ENCODE data around the gene CCDC91. TPM values are rescaled to one million over a fixed set of nuclear protein-coding genes. Genes with fewer than 3 reads are reported as not detected.

The CCDC91 gene
- total RNA-seq, 2 experiments from 2014 or later: 18.3 to 22.9 TPM

- Mint-ChIP-seq H3K9me3 (ENCODE audit: low read depth) (no peaks in the 10 kb centered on the region), H3K4me3 (no peak overlapping the region), H3K36me3 (no peaks in the 10 kb centered on the region), H3K27ac (no peak overlapping the region), H3K27me3 (no peaks in the 10 kb centered on the region), H3K4me1 (no peaks in the 10 kb centered on the region)
- CTCF ChIA-PET: no interaction called here
- DNase-seq (no peak), ATAC-seq (no peak)
These were observed 18.7 kb upstream of the CCDC91 start for GRCh38 chr12:28171356-28172060.

GRCh38 chr12:28172434-28173030, 17.7 kb upstream of the CCDC91 start:
- H3K9me3 Mint-ChIP-seq (ENCODE audit: low read depth): no peaks in the 10 kb centered on the region
- no peaks in the 10 kb centered on the region for H3K27me3 Mint-ChIP-seq
- H3K27ac Mint-ChIP-seq: no peak overlapping the region
- ATAC-seq (no peak), DNase-seq (no peak)
- H3K4me1 Mint-ChIP-seq: no peaks in the 10 kb centered on the region
- H3K4me3 Mint-ChIP-seq: no peak overlapping the region
- no peaks in the 10 kb centered on the region for H3K36me3 Mint-ChIP-seq
- CTCF ChIA-PET: no interaction called here

GRCh38 chr12:28173440-28173839, 16.8 kb upstream of the CCDC91 start:
- Mint-ChIP-seq H3K27ac (no peak overlapping the region), H3K9me3 (ENCODE audit: low read depth) (no peaks in the 10 kb centered on the region), H3K4me1 (no peaks in the 10 kb centered on the region), H3K36me3 (no peaks in the 10 kb centered on the region), H3K4me3 (no peak overlapping the region), H3K27me3 (no peaks in the 10 kb centered on the region)
- DNase-seq (no peak), ATAC-seq (no peak)
- CTCF ChIA-PET: no interaction called here

- no peak overlapping the region for H3K4me3 Mint-ChIP-seq
- CTCF ChIA-PET: no interaction called here
- no peaks in the 10 kb centered on the region for H3K36me3 Mint-ChIP-seq
- no peaks in the 10 kb centered on the region for H3K9me3 Mint-ChIP-seq (ENCODE audit: low read depth)
- DNase-seq (no peak), ATAC-seq (no peak)
- H3K27ac Mint-ChIP-seq: no peak overlapping the region
- no peaks in the 10 kb centered on the region for H3K27me3 Mint-ChIP-seq
- no peaks in the 10 kb centered on the region for H3K4me1 Mint-ChIP-seq
These were observed 15.1 kb upstream of the CCDC91 start for GRCh38 chr12:28175098-28175589.

- Mint-ChIP-seq H3K36me3 (no peaks in the 10 kb centered on the region), H3K9me3 (ENCODE audit: low read depth) (no peaks in the 10 kb centered on the region), H3K27ac (no peak overlapping the region), H3K4me3 (no peak overlapping the region), H3K27me3 (no peaks in the 10 kb centered on the region), H3K4me1 (no peaks in the 10 kb centered on the region)
- ATAC-seq: no peak
- no peak for DNase-seq
- CTCF ChIA-PET: no interaction called here
These were observed 14.0 kb upstream of the CCDC91 start for GRCh38 chr12:28176295-28176694.

- Mint-ChIP-seq H3K9me3 (ENCODE audit: low read depth) (no peaks in the 10 kb centered on the region), H3K4me3 (no peak overlapping the region), H3K36me3 (no peaks in the 10 kb centered on the region), H3K27ac (no peak overlapping the region), H3K4me1 (no peaks in the 10 kb centered on the region), H3K27me3 (no peaks in the 10 kb centered on the region)
- ATAC-seq (no peak), DNase-seq (no peak)
- CTCF ChIA-PET: no interaction called here
These were observed 12.8 kb upstream of the CCDC91 start for GRCh38 chr12:28177461-28177860.

- H3K4me3 Mint-ChIP-seq: no peak overlapping the region
- H3K27me3 Mint-ChIP-seq: no peaks in the 10 kb centered on the region
- H3K4me1 Mint-ChIP-seq: no peaks in the 10 kb centered on the region
- H3K9me3 Mint-ChIP-seq (ENCODE audit: low read depth): no peaks in the 10 kb centered on the region
- CTCF ChIA-PET: no interaction called here
- DNase-seq (no peak), ATAC-seq (no peak)
- H3K27ac Mint-ChIP-seq: no peak overlapping the region
- no peaks in the 10 kb centered on the region for H3K36me3 Mint-ChIP-seq
These were observed 12.4 kb upstream of the CCDC91 start for GRCh38 chr12:28177905-28178304.

- H3K9me3 Mint-ChIP-seq (ENCODE audit: low read depth): no peaks in the 10 kb centered on the region
- CTCF ChIA-PET: no interaction called here
- no peak overlapping the region for H3K27ac Mint-ChIP-seq
- H3K4me3 Mint-ChIP-seq: no peak overlapping the region
- ATAC-seq (no peak), DNase-seq (no peak)
- no peaks in the 10 kb centered on the region for H3K4me1 Mint-ChIP-seq
- peaks cover 1% of the 10 kb centered on the region for H3K36me3 Mint-ChIP-seq
- no peaks in the 10 kb centered on the region for H3K27me3 Mint-ChIP-seq
These were observed 11.5 kb upstream of the CCDC91 start for GRCh38 chr12:28178775-28179174.

- no peak for ATAC-seq
- CTCF ChIA-PET: no interaction called here
- peaks cover 1% of the 10 kb centered on the region for H3K36me3 Mint-ChIP-seq
- DNase-seq: no peak
- H3K4me1 Mint-ChIP-seq: no peaks in the 10 kb centered on the region
- no peak overlapping the region for H3K27ac Mint-ChIP-seq
- H3K4me3 Mint-ChIP-seq: no peak overlapping the region
- H3K9me3 Mint-ChIP-seq (ENCODE audit: low read depth): no peaks in the 10 kb centered on the region
- no peaks in the 10 kb centered on the region for H3K27me3 Mint-ChIP-seq
These were observed 9.5 kb upstream of the CCDC91 start for GRCh38 chr12:28180786-28181185.

- CTCF ChIA-PET: no interaction called here
- Mint-ChIP-seq H3K4me3 (no peak overlapping the region), H3K4me1 (peaks cover 5% of the 10 kb centered on the region), H3K27ac (no peak overlapping the region), H3K27me3 (no peaks in the 10 kb centered on the region), H3K9me3 (ENCODE audit: low read depth) (no peaks in the 10 kb centered on the region), H3K36me3 (peaks cover 7% of the 10 kb centered on the region)
- no peak for DNase-seq
- ATAC-seq: no peak
These were observed 5.9 kb upstream of the CCDC91 start for GRCh38 chr12:28184375-28184774.

- peaks cover 10% of the 10 kb centered on the region for H3K36me3 Mint-ChIP-seq
These were observed 3.8 kb upstream of the CCDC91 start for GRCh38 chr12:28186500-28186899.

GRCh38 chr12:28189784-28190320, 404 bp upstream of the CCDC91 start:
- H3K4me3 Mint-ChIP-seq: peak overlapping the region; percentile 96
- ATAC-seq: no peak
- no peaks in the 10 kb centered on the region for H3K27me3 Mint-ChIP-seq
- CTCF ChIA-PET: interaction anchor here (1.3 kb wide), 1 partner anchor 33 kb away, joined by 3 read pairs; no protein-coding TSS in a partner anchor
- H3K4me1 Mint-ChIP-seq: peaks cover 30% of the 10 kb centered on the region
- H3K36me3 Mint-ChIP-seq: peaks cover 28% of the 10 kb centered on the region
- H3K27ac Mint-ChIP-seq: peak overlapping the region; percentile 99
- DNase-seq: no peak
- H3K9me3 Mint-ChIP-seq (ENCODE audit: low read depth): no peaks in the 10 kb centered on the region

More at GRCh38 chr12:28186500-28186899, 3.8 kb upstream of the CCDC91 start:
- H3K27ac Mint-ChIP-seq: no peak overlapping the region
- H3K4me3 Mint-ChIP-seq: no peak overlapping the region
- no peaks in the 10 kb centered on the region for H3K9me3 Mint-ChIP-seq (ENCODE audit: low read depth)
- CTCF ChIA-PET: no interaction called here
- H3K4me1 Mint-ChIP-seq: peaks cover 18% of the 10 kb centered on the region
- ATAC-seq (no peak), DNase-seq (no peak)
- no peaks in the 10 kb centered on the region for H3K27me3 Mint-ChIP-seq

- DNase-seq: peak; percentile 69
- peak; percentile 32 for ATAC-seq
- peak overlapping the region; percentile 99 for H3K27ac Mint-ChIP-seq
- peaks cover 1% of the 10 kb centered on the region for H3K9me3 Mint-ChIP-seq (ENCODE audit: low read depth)
- peak overlapping the region; percentile 96 for H3K4me3 Mint-ChIP-seq
- CTCF ChIA-PET: interaction anchor here (0.9 to 1.4 kb wide), 5 partner anchors 32 to 75 kb away, joined by 3 to 5 read pairs (median 3); no protein-coding TSS in a partner anchor
- peaks cover 31% of the 10 kb centered on the region for H3K4me1 Mint-ChIP-seq
- no peaks in the 10 kb centered on the region for H3K27me3 Mint-ChIP-seq
- H3K36me3 Mint-ChIP-seq: peaks cover 35% of the 10 kb centered on the region
These were observed 1.1 kb downstream of the CCDC91 start for GRCh38 chr12:28191051-28192048.
